Measurements from ENCODE around the gene SSH2. TPM values are rescaled to one million over a fixed set of nuclear protein-coding genes. Genes with fewer than 3 reads are reported as not detected.

Gene SSH2
- total and polyA plus RNA-seq, 4 donors, result 7.5 to 14.1 (median 11.2) TPM

- peak; percentile 47 for DNase-seq (ENCODE audit: low spot score)
- no peaks in the 10 kb centered on the region for H3K9me3 ChIP-seq (ENCODE audit: control insufficient read depth in 4 of 4, low read length in 3 of 4)
- H3K9ac ChIP-seq (ENCODE audit: low read depth in 1 of 2, low read length in 2 of 2), result no peak overlapping the region
- peaks cover 0 to 29% (median 18%) of the 10 kb centered on the region in 4 donors for H3K4me1 ChIP-seq (ENCODE audit: control insufficient read depth in 4 of 4, insufficient read depth in 4 of 4, low read length in 3 of 4)
- no peak overlapping the region for H3K27ac ChIP-seq (ENCODE audit: low read depth in 1 of 2, low read length in 2 of 2)
- no peaks in the 10 kb centered on the region for H3K36me3 ChIP-seq (ENCODE audit: control insufficient read depth in 4 of 4, insufficient read depth in 3 of 4, low read depth in 1 of 4, low read length in 3 of 4)
- 1% methylated on average over 3 of the region's 3 CpGs for WGBS
- H3K4me3 ChIP-seq (ENCODE audit: low read depth in 1 of 3, low read length in 3 of 3), result peak overlapping the region in 2 of 3 donors; percentile 83 to 93
- H3K27me3 ChIP-seq (ENCODE audit: control insufficient read depth in 4 of 4, insufficient read depth in 4 of 4, low read length in 3 of 4), result no peaks in the 10 kb centered on the region
- TF ChIP-seq EGR1 (IDR thresholded peaks at IDR 0.05; ENCODE audit: low read depth in 2 of 2), result no peak
- TF ChIP-seq, protein P1, sequence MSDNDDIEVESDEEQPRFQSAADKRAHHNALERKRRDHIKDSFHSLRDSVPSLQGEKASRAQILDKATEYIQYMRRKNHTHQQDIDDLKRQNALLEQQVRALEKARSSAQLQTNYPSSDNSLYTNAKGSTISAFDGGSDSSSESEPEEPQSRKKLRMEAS (IDR thresholded peaks at IDR 0.05), result no peak
- no peak for TF ChIP-seq YY1 (IDR thresholded peaks at IDR 0.05)
- TF ChIP-seq, protein P2, sequence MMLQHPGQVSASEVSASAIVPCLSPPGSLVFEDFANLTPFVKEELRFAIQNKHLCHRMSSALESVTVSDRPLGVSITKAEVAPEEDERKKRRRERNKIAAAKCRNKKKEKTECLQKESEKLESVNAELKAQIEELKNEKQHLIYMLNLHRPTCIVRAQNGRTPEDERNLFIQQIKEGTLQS (IDR thresholded peaks at IDR 0.05), result no peak
- no peak for TF ChIP-seq FOXA1 (IDR thresholded peaks at IDR 0.05)
- TF ChIP-seq RXRA (IDR thresholded peaks at IDR 0.05), result peak in 1 of 2 donors; percentile 16
- no peak for TF ChIP-seq HNF4A (conservative IDR thresholded peaks at IDR 0.05)
- TF ChIP-seq REST (IDR thresholded peaks at IDR 0.05), result no peak
- peak; percentile 6 for TF ChIP-seq SP1 (IDR thresholded peaks at IDR 0.05)
- TF ChIP-seq, protein P3, sequence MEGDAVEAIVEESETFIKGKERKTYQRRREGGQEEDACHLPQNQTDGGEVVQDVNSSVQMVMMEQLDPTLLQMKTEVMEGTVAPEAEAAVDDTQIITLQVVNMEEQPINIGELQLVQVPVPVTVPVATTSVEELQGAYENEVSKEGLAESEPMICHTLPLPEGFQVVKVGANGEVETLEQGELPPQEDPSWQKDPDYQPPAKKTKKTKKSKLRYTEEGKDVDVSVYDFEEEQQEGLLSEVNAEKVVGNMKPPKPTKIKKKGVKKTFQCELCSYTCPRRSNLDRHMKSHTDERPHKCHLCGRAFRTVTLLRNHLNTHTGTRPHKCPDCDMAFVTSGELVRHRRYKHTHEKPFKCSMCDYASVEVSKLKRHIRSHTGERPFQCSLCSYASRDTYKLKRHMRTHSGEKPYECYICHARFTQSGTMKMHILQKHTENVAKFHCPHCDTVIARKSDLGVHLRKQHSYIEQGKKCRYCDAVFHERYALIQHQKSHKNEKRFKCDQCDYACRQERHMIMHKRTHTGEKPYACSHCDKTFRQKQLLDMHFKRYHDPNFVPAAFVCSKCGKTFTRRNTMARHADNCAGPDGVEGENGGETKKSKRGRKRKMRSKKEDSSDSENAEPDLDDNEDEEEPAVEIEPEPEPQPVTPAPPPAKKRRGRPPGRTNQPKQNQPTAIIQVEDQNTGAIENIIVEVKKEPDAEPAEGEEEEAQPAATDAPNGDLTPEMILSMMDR (IDR thresholded peaks at IDR 0.05; ENCODE audit: low read depth, low read length, missing input control), result peak; percentile 88
- no peak for TF ChIP-seq HNF4G (IDR thresholded peaks at IDR 0.05)
- no peak for TF ChIP-seq FOXA2 (IDR thresholded peaks at IDR 0.05)
- TF ChIP-seq, protein P4, sequence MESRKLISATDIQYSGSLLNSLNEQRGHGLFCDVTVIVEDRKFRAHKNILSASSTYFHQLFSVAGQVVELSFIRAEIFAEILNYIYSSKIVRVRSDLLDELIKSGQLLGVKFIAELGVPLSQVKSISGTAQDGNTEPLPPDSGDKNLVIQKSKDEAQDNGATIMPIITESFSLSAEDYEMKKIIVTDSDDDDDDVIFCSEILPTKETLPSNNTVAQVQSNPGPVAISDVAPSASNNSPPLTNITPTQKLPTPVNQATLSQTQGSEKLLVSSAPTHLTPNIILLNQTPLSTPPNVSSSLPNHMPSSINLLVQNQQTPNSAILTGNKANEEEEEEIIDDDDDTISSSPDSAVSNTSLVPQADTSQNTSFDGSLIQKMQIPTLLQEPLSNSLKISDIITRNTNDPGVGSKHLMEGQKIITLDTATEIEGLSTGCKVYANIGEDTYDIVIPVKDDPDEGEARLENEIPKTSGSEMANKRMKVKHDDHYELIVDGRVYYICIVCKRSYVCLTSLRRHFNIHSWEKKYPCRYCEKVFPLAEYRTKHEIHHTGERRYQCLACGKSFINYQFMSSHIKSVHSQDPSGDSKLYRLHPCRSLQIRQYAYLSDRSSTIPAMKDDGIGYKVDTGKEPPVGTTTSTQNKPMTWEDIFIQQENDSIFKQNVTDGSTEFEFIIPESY (IDR thresholded peaks at IDR 0.05), result no peak
- no peak for TF ChIP-seq TAF1 (conservative IDR thresholded peaks at IDR 0.05)
- no peak for TF ChIP-seq JUND (IDR thresholded peaks at IDR 0.05)
- TF ChIP-seq RAD21 (IDR thresholded peaks at IDR 0.05), result peak; percentile 91 to 92
- no peak for TF ChIP-seq NR2F2 (IDR thresholded peaks at IDR 0.05)
- no peak for TF ChIP-seq GABPA (IDR thresholded peaks at IDR 0.05 in 1 of 2, conservative IDR thresholded peaks at IDR 0.05 in 1 of 2)
These were observed 1.4 kb upstream of the SSH2 start for GRCh38 chr17:29931231-29931932.
